GM19328 (cell line): ENCODE measurements around the gene LRRC14B.

ENCODE experiments used
- ATAC-seq: cut with Tn5 transposase; IDR thresholded peaks from one replicate; pipeline ENCODE4 v1.9.1; 2021; ENCODE audit warnings: mild to moderate bottlenecking, moderate library complexity; ENCODE audit not compliant: unreplicated experiment

LRRC14B gene

GRCh38 chr5:173392-174290, 17.7 kb upstream of the LRRC14B start:
- ATAC-seq = no peak

- ATAC-seq = no peak
These were observed 17.0 kb upstream of the LRRC14B start for GRCh38 chr5:174291-174600.

GRCh38 chr5:174876-175465, 16.3 kb upstream of the LRRC14B start:
- no peak for ATAC-seq

DNA sequence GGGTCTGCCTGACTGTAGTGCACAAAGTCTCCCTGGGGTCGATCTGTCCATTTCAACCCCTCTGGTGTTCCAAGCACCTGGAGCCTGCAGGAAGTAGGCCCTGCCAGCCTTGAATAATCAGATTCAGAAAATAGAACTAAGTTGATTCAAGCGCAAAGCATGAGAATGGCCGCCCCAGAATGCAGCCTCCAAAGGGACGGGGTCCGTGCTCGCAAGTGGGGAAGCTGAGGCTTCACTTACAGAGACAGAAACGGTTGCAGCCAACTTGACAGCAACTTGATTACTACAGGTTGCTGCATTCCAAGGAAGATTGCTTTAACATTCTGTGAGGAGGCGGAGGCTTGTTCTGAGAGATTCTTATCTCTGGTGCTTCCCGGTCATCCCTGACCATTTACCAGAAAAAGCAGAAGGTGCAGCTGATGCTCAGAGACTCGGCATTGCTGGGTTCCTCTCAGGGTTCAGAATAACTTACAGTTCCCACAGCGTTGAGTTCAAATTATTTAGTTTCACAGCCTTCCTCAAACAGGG, 14.9 kb upstream of the LRRC14B start:
- no peak for ATAC-seq

DNA sequence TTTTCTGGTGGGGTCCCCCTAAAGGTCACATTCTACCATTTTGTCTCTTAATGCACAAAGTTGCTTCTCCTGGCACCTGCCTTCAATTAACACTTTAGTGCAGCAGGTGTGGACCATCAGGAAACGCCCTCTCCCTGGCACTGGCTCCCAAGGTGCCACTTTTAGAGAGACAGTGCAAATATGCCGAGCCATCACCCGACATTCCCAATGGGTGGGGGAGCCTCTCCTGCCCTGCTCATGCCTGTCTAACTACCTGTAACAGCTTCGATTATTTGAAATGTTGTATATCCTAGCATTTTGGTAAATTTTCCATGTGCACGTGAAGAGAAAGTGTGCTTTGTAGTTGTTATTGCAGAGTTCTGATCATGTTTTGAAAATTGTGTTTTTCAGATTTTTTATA, 13.2 kb upstream of the LRRC14B start:
- ATAC-seq = no peak

- ATAC-seq = no peak
These were observed 11.9 kb upstream of the LRRC14B start for GRCh38 chr5:179401-179800.

DNA sequence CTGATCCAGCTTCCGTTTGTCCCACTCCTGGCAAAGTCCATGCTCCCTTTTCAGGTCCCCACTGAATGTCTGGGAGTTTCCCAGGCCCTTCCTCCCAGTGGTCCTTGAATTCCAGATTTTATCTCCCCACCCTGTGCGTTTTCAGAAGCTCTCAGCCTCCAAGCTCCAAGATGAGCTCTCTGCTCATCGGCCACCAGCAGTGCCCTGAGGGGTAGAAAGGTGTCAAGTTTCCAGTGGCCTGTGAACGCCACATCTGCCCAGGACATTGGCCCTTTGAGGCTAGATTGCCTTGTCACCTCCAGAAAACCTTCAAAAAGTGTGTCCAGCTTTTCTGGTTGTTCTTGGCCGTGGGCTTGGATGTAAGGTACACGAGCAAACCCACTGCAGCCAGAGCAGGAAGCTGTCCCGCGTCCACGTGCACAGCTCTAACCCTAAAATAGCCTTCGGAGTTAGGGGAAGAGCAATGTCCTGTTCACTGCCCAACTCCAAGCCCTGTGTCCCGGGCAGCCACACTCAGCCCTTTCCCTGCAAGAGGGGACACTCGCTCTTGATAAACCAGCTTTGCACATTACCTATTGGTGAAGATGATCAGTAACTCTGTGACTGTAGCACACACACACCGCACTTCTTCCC, 10.9 kb upstream of the LRRC14B start:
- no peak for ATAC-seq

DNA sequence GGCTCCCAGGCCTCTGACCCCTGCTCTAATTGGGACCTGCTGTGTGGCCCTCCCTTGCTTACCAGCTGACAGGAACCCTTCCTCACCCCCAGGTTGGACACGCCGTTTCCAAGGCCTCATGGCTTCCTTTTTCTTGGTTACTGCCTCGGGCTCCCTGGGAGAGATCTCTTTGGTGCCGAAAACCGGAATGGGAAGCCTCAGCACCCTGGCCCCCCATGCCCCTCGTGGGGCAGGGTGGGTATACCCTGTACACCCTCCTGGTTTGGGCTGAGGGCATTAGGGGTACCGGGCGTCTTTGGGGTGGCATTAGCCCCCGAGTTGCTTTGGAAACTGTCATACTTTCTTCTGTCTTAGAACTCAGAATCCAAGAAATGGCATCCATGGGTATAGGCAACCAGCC, 10.1 kb upstream of the LRRC14B start:
- ATAC-seq = no peak

DNA sequence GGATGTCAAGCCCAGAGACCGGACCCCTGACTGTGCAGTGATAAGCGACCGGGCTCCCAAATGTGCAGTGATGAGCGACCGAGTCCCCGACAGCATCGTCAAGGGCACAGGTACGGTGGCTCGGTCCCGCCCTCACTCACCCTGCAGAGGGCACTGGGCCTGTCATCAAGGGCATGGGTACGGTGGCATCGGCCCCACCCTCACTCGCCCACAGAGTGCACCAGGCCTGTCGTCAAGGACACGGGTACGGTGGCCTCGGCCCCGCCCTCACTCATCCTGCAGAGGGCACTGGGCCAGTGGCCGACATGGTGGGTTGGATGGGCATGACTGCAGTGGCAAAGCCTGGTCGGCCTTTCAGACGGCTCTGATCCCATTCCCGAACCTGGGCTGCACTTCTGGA, 9.7 kb upstream of the LRRC14B start:
- ATAC-seq = no peak

DNA sequence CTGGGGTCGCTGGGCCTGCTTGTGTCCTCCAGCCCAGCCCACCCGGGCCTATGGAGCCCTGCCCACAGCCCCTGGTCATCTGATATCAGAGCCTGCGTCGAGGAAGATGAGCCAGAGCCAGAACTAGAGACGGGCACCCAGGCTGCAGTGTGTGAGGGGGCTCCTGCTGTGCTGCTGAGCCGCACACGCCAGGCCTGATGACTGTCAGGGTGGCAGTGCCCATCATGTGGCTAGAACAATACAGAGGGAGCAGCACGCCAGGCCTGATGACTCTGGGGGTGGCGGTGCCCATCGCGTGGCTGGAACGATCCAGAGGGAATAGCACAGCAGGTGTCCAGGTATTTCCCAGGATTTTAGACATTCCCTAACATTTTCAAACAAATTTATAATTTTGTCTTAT, 9.2 kb upstream of the LRRC14B start:
- ATAC-seq = no peak

DNA sequence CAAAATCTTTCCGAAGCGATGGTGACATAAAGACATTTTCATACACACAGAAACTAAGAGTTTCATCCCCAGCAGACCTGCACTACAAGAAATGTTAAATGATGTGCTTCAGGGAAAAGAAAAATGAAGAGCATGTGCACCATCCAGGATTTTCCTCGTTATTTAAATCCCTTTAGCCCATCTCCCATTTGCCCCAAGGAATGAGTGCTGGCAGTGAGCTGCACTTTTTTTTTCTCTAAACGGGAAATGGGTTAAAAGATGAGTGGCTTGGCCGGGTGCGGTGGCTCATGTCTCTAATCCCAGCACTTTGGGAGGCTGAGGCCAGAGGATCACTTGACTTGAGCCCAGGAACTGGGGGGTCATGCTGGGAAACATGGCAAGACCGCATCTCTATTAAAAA, 6.8 kb upstream of the LRRC14B start:
- no peak for ATAC-seq

DNA sequence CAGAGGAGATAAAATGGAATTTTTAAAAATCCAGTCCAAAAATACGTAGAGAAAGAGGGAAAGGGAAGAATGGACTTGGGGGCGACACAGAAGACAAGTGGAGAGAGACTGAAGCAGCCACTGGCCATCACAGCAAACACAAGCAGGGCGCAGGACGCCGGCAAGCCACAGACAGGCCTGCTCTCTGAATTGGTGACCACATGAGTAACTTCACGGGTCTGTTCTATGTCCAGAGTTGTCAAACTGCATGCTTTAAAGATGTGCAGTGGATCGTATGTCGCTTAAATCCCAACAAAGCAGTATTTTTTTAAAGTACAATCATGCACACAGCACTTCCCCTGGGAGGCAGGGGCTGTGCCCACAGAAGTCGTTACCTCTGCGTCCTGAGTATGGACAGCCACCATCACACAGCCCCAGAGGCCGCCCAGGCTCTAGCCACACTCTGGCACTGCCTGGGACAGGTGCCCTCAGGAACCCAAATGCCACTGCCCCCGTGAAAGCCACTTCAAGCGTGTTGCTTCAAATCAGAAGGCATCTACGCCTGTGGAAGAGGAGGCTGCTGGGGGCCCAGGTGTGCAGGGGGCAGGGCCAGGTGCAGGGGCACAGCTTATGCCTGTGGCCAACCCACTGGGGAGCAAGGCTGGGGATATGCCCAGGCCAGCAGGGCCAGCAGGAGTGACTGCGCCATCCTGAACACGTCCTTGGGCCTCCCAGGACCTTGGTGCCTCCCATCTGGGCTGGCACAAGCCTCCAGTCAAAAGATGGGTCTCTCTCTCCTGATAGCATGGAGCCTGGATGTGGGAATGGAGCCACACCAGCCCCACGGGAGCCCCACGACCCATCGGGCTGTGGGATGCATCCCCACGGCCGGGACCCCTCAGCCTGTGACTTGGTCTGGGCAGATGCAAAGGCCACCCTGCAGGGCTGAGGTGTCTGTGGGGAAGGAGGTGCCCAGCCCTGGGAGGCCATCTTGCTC, 5.9 kb upstream of the LRRC14B start:
- no peak for ATAC-seq

- no peak for ATAC-seq
These were observed 4.9 kb upstream of the LRRC14B start for GRCh38 chr5:186091-187041.

DNA sequence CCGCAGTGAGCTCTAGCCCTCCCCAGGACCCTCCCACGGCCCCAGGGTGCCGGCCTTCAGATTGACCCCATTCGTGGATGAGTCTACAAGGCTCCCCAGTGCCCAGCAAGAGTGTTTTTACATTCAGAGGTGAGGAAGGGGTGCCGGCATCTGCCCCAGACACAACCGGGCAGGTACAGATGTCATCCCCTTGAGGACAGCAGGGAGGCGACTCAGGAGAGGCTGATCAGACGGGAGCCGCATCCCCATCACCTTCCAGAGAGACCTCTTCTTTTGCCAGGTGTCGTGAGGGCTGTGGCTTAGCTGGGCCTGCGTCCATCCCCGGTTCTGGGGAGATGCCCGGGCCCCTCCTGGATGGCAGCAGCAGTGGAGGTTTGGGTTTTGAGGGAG, 4.3 kb upstream of the LRRC14B start:
- ATAC-seq = no peak

- no peak for ATAC-seq
These were observed 3.5 kb upstream of the LRRC14B start for GRCh38 chr5:187617-188451.

DNA sequence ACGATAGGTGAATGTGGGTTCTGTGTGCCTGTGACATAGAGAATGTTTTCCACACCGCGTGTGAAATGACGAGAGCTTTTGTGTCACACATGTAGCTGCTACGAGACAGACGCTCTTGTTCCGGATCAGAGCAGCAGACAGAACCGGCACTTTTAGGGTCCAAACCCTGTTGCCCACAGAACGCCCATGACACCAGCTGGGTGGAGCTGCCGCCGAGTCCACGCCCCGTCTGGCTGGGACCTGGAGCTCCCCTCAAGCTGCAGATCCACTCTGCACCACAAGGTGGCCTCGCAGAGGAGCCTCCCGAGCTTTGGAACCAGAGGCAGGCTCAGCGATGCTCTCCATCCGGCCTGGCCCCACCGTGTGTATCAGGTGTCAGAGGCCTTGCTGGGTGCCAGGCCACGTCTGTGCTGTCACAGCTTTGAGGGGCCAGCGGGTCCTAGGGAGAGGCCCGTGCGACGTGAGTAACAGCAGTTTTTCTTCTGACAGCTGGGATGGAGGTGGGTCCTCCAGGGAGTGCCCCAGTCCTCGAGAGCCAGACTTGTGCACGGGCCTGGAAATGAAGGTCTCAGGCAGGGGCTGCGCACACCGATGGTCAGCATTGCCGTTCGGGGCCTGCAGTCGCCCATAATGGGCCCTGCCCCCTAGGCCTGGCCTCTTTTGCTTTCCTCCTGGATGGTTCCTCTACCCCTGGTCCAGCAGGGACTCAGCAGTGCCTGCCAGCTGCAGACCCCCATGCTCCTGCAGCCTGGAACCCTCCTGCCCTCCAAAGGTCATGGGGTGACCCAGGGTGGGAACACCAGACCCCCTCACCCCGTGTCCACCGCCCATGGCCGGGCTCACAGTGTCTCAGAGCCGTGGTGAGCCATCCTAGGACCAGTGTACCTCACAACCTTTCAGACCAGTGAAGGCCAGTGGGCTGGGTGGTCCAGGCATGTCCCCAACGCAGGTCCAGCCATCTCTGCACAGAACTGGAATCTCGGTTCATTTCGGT, 2.5 kb upstream of the LRRC14B start:
- peak; percentile 72 for ATAC-seq

GRCh38 chr5:189486-189885, 1.8 kb upstream of the LRRC14B start:
- ATAC-seq = no peak

GRCh38 chr5:189976-190365, 1.3 kb upstream of the LRRC14B start:
- no peak for ATAC-seq
